Left lung (tissue), 10 donors: ENCODE data around the gene CBLN2. TPM values are rescaled to one million over a fixed set of nuclear protein-coding genes. Genes with fewer than 3 reads are reported as not detected.
A peak's percentile ranks its signal among the peaks of the same experiment; 100 is the strongest.

ENCODE experiments used
- ATAC-seq: fragments of 200-7000 bp; cut with Tn5 transposase; one replicate; pipeline ENCODE4 v1.9.1; 2020; ENCODE audit warnings: moderate library complexity
- DNase-seq, 4 donors: peaks; one replicate each; pipeline ENCODE4 v3.0.0-alpha.2; 2013 to 2020
- H3K27ac ChIP-seq, 2 donors: fragments of 200-600 bp; sonication (generic) in 1 of 2; one replicate each; pipeline versions ENCODE4 v1.5.0 to v1.8.0; 2020 to 2021
- H3K27me3 ChIP-seq, 2 donors: fragments of 200-600 bp; sonication (generic) in 1 of 2; one replicate each; pipeline versions ENCODE4 v1.5.0 to v1.8.0; 2020 to 2021
- H3K36me3 ChIP-seq, 2 donors: fragments of 200-600 bp; sonication (generic) in 1 of 2; one replicate each; pipeline versions ENCODE4 v1.5.0 to v1.8.0; 2020 to 2021
- H3K4me1 ChIP-seq, 2 donors: fragments of 200-600 bp; one replicate each; pipeline ENCODE4 v1.8.0; 2021
- H3K4me3 ChIP-seq, 2 donors: fragments of 200-600 bp; sonication (generic) in 1 of 2; one replicate each; pipeline versions ENCODE4 v1.5.0 to v1.8.0; 2020 to 2021; ENCODE audit warnings: mild to moderate bottlenecking in 1 of 2
- H3K9me3 ChIP-seq, 2 donors: fragments of 200-600 bp; sonication (generic) in 1 of 2; one replicate each; pipeline versions ENCODE4 v1.5.0 to v1.8.0; 2020 to 2021
- intact Hi-C, 2 donors: fragments of 100-400 bp; cut with DNase I; formaldehyde crosslinking; loops; one replicate each; pipeline versions ENCODE4 v1.11.2 to v1.14.2; 2022
- polyA plus RNA-seq, 6 donors: library from polyadenylated mRNA; unstranded; fragments of 120-200 nt; gene quantifications; one replicate each; pipeline ENCODE4 v1.2.1, GENCODE V29; 2013; ENCODE audit not compliant: insufficient read length in 6 of 6
- total RNA-seq, 2 donors: library from RNA; stranded (reverse); fragmentation: NEBNext Ultra II Directional; extraction: Animal tissue kit (Norgen Biotek cat#: 25700); gene quantifications; one replicate each; pipeline ENCODE4 v1.2.1, GENCODE V29; 2021
- TF ChIP-seq, protein P1 (sequence below), 2 donors: fragments of 200-600 bp; sonication (generic) in 1 of 2; IDR thresholded peaks; one replicate each; pipeline versions ENCODE4 v1.5.0 to v1.8.0; 2021; ENCODE audit warnings: antibody characterized with exemption in 2 of 2
- donor health status: DM: no; HTN: yes; CAD: no.
- donor health status: DM: no; HTN: no; CAD: no.

Gene CBLN2
- total and polyA plus RNA-seq, 8 donors, result 2.9 to 22.4 (median 9.2) TPM; not detected in 2

DNA sequence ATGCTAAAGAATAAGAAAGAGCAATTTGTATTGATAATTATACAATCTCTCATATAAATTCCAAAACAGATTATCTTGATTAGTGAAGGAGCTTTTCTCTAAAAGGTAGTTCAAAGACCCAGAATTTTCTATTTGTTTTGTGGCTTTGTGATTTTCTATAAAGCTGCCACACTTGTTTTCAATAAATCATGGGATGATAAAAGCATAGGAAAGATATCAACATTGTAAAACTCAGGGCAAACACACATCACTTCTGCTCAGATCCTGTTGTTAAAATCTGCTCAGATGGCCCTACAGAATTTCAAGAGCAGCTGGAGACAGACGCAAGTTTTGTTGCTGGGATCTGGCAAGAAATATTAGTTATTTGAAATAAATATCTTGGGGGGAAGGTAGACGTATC is 28.8 kb upstream of the CBLN2 start:
- Histone ChIP-seq H3K4me3 (no peak overlapping the region), H3K27me3 (no peaks in the 10 kb centered on the region), H3K36me3 (no peaks in the 10 kb centered on the region), H3K9me3 (no peaks in the 10 kb centered on the region), H3K4me1 (no peaks in the 10 kb centered on the region), H3K27ac (no peak overlapping the region)
- TF ChIP-seq, protein P1, sequence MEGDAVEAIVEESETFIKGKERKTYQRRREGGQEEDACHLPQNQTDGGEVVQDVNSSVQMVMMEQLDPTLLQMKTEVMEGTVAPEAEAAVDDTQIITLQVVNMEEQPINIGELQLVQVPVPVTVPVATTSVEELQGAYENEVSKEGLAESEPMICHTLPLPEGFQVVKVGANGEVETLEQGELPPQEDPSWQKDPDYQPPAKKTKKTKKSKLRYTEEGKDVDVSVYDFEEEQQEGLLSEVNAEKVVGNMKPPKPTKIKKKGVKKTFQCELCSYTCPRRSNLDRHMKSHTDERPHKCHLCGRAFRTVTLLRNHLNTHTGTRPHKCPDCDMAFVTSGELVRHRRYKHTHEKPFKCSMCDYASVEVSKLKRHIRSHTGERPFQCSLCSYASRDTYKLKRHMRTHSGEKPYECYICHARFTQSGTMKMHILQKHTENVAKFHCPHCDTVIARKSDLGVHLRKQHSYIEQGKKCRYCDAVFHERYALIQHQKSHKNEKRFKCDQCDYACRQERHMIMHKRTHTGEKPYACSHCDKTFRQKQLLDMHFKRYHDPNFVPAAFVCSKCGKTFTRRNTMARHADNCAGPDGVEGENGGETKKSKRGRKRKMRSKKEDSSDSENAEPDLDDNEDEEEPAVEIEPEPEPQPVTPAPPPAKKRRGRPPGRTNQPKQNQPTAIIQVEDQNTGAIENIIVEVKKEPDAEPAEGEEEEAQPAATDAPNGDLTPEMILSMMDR (IDR thresholded peaks at IDR 0.05), result no peak
- ATAC-seq (no peak), DNase-seq (no peak)
- intact Hi-C loops, result no loop called here

DNA sequence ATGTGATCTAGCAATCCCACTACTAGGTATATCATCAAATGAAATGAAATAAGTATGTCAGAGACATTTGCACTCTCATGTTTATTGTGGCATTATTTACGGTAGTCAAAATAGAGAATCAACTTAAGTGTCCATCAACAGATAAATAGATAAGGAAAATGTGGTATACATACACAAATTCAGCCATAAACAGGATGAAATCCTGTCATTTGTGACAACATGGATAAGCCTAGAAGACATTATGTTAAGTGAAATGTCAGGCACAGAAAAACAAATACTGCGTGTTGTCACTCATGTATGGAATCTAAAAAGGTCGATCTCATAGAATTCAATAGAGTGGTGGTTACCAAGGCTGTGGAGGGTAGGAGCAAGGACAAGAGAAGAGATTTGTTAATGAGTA is 22.1 kb upstream of the CBLN2 start:
- no peak overlapping the region for H3K4me3 ChIP-seq
- no peaks in the 10 kb centered on the region for H3K27me3 ChIP-seq
- no peak for DNase-seq
- no peak for ATAC-seq
- TF ChIP-seq, protein P1 (IDR thresholded peaks at IDR 0.05), result no peak
- intact Hi-C loops, result no loop called here
- no peak overlapping the region for H3K27ac ChIP-seq
- no peaks in the 10 kb centered on the region for H3K4me1 ChIP-seq
- no peaks in the 10 kb centered on the region for H3K9me3 ChIP-seq
- H3K36me3 ChIP-seq, result no peaks in the 10 kb centered on the region

DNA sequence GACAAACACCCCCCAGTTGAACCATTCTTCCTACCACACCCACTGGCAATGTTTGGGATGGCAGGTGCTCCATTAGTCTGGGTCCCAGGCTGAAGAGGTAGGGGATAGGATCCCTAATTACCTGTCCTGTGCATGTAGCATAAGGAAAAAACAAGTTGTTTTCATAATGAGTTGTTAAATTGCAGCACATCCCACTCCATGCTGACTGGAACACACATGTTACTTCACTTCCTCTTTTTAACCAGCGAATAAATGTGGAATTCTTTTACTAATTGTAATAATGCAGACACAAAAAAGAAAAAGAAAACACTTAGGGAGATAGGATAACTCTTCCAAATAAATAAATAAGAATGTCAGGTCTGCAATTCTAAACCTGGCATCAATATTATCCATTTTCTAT is 11.8 kb upstream of the CBLN2 start:
- Histone ChIP-seq H3K27me3 (no peaks in the 10 kb centered on the region), H3K4me3 (no peak overlapping the region), H3K27ac (no peak overlapping the region), H3K36me3 (no peaks in the 10 kb centered on the region), H3K9me3 (no peaks in the 10 kb centered on the region), H3K4me1 (no peaks in the 10 kb centered on the region)
- ATAC-seq (no peak), DNase-seq (no peak)
- TF ChIP-seq, protein P1 (IDR thresholded peaks at IDR 0.05), result no peak
- intact Hi-C loops, result no loop called here

DNA sequence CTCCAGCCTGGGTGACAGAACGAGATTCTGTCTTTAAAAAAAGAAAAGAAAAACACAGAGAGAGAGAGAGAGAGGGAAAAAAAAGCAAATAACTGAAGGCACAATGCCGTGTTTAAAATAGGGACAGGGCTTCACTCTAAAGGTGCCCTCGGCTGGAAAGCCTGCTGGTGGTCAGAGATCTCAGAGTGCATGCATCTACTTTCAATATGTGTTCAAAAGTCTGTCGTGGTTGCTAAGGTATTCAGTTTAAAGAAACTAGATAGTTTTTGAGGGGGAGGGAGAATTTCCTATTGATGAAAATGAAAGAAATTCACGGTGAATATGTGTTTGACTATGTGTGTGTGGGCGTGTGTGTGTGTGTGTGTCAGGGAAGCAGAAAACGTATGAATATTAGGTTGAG is 11.0 kb upstream of the CBLN2 start:
- intact Hi-C loops, result no loop called here
- H3K36me3 ChIP-seq, result no peaks in the 10 kb centered on the region
- no peaks in the 10 kb centered on the region for H3K4me1 ChIP-seq
- no peak for ATAC-seq
- no peaks in the 10 kb centered on the region for H3K9me3 ChIP-seq
- TF ChIP-seq, protein P1 (IDR thresholded peaks at IDR 0.05), result no peak
- H3K27ac ChIP-seq, result no peak overlapping the region
- H3K27me3 ChIP-seq, result no peaks in the 10 kb centered on the region
- no peak for DNase-seq
- no peak overlapping the region for H3K4me3 ChIP-seq

DNA sequence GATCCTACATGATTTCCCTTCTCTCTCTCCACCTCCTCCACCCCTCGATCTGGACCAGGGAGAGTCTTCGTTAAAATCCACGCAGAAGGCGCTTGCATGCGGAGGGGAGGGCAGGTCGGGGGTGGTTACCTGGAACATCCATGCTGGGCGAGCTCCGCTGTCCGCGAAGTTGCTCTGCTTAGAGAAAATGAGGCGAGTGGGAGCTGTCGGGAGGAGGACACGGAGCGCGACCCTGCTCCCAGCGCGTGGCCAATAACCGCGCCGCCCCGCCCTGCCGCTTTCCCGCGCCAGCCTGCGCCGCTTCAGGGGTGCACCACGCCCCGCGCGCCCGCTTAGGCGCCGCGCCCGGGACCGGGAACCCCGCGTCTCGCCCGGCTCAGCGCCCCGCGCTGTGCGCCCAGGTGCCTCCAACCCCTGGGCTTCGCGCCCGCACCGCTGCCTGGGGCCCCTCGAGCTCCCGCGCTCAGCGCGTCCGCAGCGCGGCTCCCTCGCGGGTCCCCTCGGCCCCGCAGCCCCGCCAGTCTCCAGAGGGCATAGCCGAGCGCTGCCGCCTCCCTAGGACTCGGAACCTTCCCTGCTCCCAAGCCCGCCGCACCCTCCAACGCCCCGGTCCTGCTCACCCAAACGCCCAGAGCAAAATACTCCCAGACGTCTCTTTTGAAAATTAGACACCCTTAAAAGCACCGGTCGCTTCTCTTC is 636 bp downstream of the CBLN2 start:
- intact Hi-C loops, result no loop called here
- H3K9me3 ChIP-seq, result no peaks in the 10 kb centered on the region
- peaks cover 43 to 79% of the 10 kb centered on the region in 2 donors for H3K27me3 ChIP-seq
- TF ChIP-seq, protein P1 (IDR thresholded peaks at IDR 0.05), result no peak
- peak in 2 of 4 donors; percentile 11 to 71 for DNase-seq
- peak overlapping the region in 1 of 2 donors; percentile 9 for H3K4me3 ChIP-seq
- peaks cover 0 to 11% of the 10 kb centered on the region in 2 donors for H3K4me1 ChIP-seq
- no peak overlapping the region for H3K27ac ChIP-seq
- H3K36me3 ChIP-seq, result no peaks in the 10 kb centered on the region
- no peak for ATAC-seq
